ENCODE data around the gene GRAMD2B.
"Not testable (repeated sequence)": the region's sequence is repeated elsewhere in the genome, so short reads cannot be mapped to it uniquely, and the experiment has no call there.

The GRAMD2B gene

DNA sequence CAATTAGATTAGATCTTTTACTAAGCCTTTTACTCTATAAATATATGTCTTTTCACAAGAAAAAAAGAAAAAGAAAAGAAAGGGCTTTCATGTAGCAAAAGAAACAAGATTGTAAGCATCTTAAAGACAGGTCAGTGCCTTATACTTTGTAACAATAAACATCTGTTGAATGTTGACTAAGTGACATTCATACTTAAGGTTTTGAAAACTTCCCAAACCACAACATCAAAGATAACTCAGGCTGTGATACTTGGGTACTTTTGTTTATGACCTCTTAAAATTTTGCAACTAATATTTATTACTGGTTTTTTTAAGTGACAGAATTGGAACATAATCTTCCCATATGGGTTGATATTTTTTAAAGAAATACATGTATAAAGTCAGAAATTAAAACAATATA, 7.4 kb downstream of the GRAMD2B start:
- DNase-seq = no peak
- Mint-ChIP-seq H3K4me3 (no peak overlapping the region), H3K9me3 (no peaks in the 10 kb centered on the region), H3K27me3 (no peaks in the 10 kb centered on the region), H3K36me3 (ENCODE audit: low read depth) (peaks cover 11% of the 10 kb centered on the region), H3K4me1 (peaks cover 4% of the 10 kb centered on the region), H3K27ac (no peak overlapping the region)
- ATAC-seq = no peak

DNA sequence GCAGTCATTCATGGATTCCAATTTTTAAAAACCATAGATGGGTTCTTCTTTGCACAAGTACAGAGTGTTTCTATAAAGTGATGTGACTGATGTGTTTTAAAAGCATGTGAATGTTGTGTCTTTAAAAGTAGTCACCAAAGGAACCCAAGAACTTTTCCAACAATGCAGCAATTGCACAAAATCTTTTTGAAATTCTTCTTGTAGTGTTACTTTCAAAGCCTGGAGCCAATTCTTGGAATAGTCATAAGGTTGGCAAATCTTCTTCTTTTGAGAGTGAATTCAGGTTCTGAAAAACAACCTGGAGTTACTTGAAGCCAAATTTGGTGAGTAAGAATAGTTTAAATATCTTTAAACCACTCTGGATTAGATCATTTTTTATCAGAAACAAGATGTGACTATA, 10.5 kb downstream of the GRAMD2B start:
- peaks cover 19% of the 10 kb centered on the region for H3K4me1 Mint-ChIP-seq
- H3K36me3 Mint-ChIP-seq (ENCODE audit: low read depth) = peaks cover 14% of the 10 kb centered on the region
- H3K27ac Mint-ChIP-seq = no peak overlapping the region

DNA sequence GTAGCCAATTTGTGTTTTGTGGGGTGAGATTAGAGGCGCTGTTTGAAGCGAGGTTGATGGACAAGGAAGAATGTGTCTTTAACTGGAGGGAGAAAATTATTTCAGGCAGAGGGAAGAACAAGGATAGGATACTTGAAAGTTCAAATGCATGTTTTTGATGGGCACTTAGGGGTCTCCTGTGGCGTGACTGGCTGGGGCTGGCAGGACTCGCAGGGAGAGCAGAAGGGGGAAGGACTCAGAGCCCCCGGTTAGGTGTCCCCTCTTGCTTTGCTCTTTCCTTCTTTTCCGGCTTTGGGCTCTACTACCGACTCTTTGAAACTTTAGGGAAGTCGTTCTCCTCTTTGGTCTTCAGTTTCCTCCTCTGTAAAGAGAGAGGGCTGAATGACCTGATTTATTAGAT, 12.1 kb downstream of the GRAMD2B start:
- DNase-seq (no peak), ATAC-seq (no peak)
- H3K27me3 Mint-ChIP-seq = no peaks in the 10 kb centered on the region
- peaks cover 16% of the 10 kb centered on the region for H3K36me3 Mint-ChIP-seq (ENCODE audit: low read depth)
- H3K9me3 Mint-ChIP-seq = no peaks in the 10 kb centered on the region
- H3K27ac Mint-ChIP-seq = no peak overlapping the region
- H3K4me3 Mint-ChIP-seq = no peak overlapping the region
- H3K4me1 Mint-ChIP-seq = peaks cover 25% of the 10 kb centered on the region

More for the DNA sequence above, 10.5 kb downstream of the GRAMD2B start:
- no peaks in the 10 kb centered on the region for H3K27me3 Mint-ChIP-seq
- no peaks in the 10 kb centered on the region for H3K9me3 Mint-ChIP-seq
- ATAC-seq = no peak
- no peak for DNase-seq
- H3K4me3 Mint-ChIP-seq = no peak overlapping the region

DNA sequence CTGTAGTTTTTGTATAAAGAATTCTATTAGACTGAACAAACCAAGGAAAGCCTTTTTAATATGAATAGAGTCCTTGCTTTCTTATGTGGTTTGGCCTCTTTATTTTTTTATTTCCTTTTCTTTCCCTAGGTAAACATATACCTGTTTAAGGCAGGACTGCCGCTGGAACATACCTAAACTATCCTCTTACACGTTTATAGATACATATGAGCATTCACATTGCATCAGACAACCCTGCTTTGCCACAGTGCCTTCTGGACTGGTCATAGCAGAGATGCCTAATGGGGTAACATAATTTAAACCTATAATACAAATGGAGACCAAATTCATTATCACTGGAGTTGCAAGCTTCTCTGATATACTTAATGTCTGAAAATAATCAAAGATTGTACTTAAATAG, 12.5 kb downstream of the GRAMD2B start:
- Mint-ChIP-seq H3K27me3 (no peaks in the 10 kb centered on the region), H3K4me3 (no peak overlapping the region), H3K36me3 (ENCODE audit: low read depth) (peaks cover 16% of the 10 kb centered on the region), H3K4me1 (peaks cover 25% of the 10 kb centered on the region), H3K27ac (no peak overlapping the region), H3K9me3 (no peaks in the 10 kb centered on the region)
- DNase-seq (no peak), ATAC-seq (no peak)

DNA sequence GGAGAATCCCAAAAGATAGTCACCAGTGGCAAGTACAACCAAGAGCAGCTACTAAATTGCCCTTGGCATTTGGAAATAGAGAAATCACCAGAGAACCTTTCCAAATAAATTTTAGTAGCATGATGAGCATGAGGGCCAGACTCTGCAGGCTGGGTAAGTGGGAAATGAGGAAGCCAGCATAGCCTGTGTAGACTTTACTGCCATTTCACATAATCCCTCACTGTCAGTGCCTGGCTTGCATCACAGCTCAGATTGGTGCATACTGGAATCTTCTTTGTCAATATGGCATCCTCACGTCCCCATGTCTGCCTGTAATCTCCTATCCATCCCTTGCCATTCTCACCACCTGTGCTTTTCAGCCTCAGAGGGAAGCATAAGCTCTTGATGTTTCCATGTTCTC, 14.5 kb downstream of the GRAMD2B start:
- no peak overlapping the region for H3K4me3 Mint-ChIP-seq
- H3K9me3 Mint-ChIP-seq = no peaks in the 10 kb centered on the region
- no peaks in the 10 kb centered on the region for H3K27me3 Mint-ChIP-seq
- peaks cover 14% of the 10 kb centered on the region for H3K36me3 Mint-ChIP-seq (ENCODE audit: low read depth)
- DNase-seq (no peak), ATAC-seq (no peak)
- no peak overlapping the region for H3K27ac Mint-ChIP-seq
- peaks cover 28% of the 10 kb centered on the region for H3K4me1 Mint-ChIP-seq

DNA sequence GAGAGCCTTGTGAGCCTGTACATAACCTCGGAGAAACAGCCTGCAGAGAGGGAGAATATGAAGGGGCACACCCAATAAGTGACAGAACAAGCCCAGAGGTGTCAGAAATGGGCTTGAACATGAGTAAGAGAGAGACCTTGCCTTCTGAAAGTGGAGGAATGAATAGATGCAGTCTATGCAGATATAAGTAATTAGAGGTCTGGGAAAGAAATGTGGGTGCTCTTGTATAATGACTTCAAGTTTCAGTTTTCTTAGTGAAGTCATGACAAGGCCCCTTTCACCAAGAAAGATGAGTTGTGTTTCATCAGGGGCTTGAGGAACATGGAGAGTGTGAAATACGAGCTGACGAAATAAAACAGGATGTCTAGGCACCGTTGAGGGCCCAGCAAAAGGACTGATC, 15.1 kb downstream of the GRAMD2B start:
- ATAC-seq = peak; percentile 99
- peaks cover 14% of the 10 kb centered on the region for H3K36me3 Mint-ChIP-seq (ENCODE audit: low read depth)
- H3K4me3 Mint-ChIP-seq = no peak overlapping the region

DNA sequence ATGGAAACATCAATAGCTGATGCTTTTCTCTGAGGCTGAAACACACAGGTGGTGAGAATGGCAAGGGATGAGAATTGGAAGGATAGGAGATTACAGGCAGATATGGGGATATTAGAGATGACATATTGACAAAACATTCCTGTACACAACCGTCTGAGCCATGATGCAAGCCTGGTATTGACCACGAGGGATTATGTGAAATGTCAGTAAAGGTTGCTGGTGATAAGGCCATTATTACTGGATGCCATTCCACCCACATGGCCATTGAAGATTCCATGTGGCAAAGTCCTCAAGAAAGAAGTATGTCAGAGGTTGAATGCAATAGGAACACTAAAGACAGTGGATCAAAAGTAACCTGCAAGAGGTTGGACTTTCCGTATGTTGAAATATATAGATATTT, 15.7 kb downstream of the GRAMD2B start:
- no peaks in the 10 kb centered on the region for H3K27me3 Mint-ChIP-seq
- H3K4me1 Mint-ChIP-seq = peaks cover 39% of the 10 kb centered on the region
- peak overlapping the region; percentile 57 for H3K27ac Mint-ChIP-seq
- H3K9me3 Mint-ChIP-seq = no peaks in the 10 kb centered on the region
- DNase-seq (no peak), ATAC-seq (no peak)
- H3K36me3 Mint-ChIP-seq (ENCODE audit: low read depth) = peaks cover 14% of the 10 kb centered on the region
- H3K4me3 Mint-ChIP-seq = no peak overlapping the region

More for the DNA sequence above, 15.1 kb downstream of the GRAMD2B start:
- Mint-ChIP-seq H3K27me3 (no peaks in the 10 kb centered on the region), H3K9me3 (no peaks in the 10 kb centered on the region), H3K27ac (peak overlapping the region; percentile 57), H3K4me1 (peaks cover 33% of the 10 kb centered on the region)
- DNase-seq = no peak

DNA sequence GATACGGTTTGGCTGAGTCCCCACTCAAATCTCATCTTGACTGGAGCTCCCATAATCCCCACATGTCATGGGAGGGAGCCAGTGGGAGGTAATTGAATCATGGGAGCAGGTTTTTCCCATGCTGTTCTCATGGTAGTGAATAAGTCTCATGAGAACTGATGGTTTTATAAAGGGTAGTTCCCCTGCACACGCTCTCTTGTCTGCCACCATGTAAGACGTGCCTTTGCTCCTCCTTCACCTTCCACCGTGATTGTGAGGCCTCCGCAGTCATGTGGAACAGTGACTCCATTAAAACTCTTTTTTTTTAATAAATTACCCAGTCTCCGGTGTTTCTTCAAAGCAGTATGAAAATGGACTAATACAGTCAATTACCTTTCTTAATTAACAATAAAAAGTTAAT, 16.5 kb downstream of the GRAMD2B start:
- H3K36me3 Mint-ChIP-seq (ENCODE audit: low read depth) = peaks cover 19% of the 10 kb centered on the region
- not testable (repeated sequence) for H3K27ac Mint-ChIP-seq, H3K9me3 Mint-ChIP-seq, H3K27me3 Mint-ChIP-seq, DNase-seq, H3K4me3 Mint-ChIP-seq, ATAC-seq
- peaks cover 48% of the 10 kb centered on the region for H3K4me1 Mint-ChIP-seq

DNA sequence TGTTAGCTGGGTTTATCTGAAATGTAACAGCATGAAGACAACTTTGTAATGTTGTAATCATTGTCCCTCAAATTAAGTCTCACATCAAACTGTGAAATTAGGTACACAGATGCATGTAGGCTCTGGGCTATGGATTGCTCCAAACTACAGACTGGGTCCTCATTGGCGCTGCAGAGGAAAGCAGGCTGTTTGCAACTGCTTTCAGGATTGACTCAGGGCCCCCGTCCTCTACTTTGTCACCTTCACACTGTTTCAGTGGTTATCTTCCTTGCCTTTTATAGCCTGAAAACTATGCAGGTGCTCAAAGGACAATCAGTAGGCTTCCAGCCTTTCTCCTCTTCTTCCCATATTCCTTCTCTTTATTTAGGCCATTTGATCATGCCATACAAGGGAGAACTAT, 18.0 kb downstream of the GRAMD2B start:
- no peak for DNase-seq
- H3K4me3 Mint-ChIP-seq = no peak overlapping the region
- H3K36me3 Mint-ChIP-seq (ENCODE audit: low read depth) = peaks cover 21% of the 10 kb centered on the region
- no peak overlapping the region for H3K27ac Mint-ChIP-seq
- H3K9me3 Mint-ChIP-seq = no peaks in the 10 kb centered on the region
- peaks cover 62% of the 10 kb centered on the region for H3K4me1 Mint-ChIP-seq
- no peaks in the 10 kb centered on the region for H3K27me3 Mint-ChIP-seq
- ATAC-seq = no peak

DNA sequence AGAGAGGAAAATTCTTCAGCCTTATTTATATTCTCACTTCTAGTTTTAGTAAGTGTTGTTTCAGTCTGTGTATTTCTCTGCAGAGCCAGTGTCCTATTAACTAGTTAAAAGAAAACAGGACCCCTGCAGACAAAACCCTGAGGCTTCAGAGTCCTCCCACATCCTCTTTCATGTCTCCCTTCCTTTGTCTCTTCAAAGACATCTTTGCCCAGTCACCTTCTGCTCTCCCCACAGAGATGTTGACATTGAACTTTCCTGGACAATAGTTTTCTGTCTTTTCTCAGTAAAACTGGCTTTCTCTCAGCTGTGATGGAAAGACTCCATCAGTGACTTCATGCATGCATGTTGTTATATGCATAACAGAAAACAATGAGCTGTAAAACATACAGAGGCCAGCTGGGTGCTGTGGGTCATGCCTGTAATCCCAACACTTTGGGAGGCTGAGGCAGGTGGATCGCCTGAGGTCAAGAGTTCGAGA, 20.2 kb downstream of the GRAMD2B start:
- peak; percentile 39 for ATAC-seq
- H3K4me3 Mint-ChIP-seq = no peak overlapping the region

DNA sequence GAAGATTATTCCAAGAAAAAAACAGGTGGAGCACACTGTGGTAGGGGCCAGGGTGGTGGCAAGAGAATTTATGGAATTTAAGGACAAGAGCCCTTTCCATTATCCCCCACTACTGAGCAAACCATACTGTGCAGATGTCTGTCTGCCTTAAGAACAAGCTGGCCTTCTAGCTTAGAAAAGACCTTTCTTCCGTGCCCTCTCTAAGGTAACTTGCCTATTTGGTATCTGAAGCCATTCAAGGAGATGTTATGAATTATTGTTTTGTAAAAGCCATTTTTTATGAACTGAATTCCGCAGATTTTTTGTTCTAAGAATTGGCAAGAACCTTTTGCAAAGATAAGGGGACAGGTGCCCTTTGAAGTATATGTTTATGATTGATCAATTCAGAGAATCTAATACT, 20.9 kb downstream of the GRAMD2B start:
- ATAC-seq (no peak), DNase-seq (no peak)
- H3K36me3 Mint-ChIP-seq (ENCODE audit: low read depth) = peaks cover 7% of the 10 kb centered on the region
- no peak overlapping the region for H3K27ac Mint-ChIP-seq
- H3K27me3 Mint-ChIP-seq = no peaks in the 10 kb centered on the region
- H3K4me3 Mint-ChIP-seq = no peak overlapping the region
- no peaks in the 10 kb centered on the region for H3K9me3 Mint-ChIP-seq
- H3K4me1 Mint-ChIP-seq = peaks cover 61% of the 10 kb centered on the region

More for the DNA sequence above, 20.2 kb downstream of the GRAMD2B start:
- Mint-ChIP-seq H3K4me1 (peaks cover 60% of the 10 kb centered on the region), H3K27ac (no peak overlapping the region), H3K36me3 (ENCODE audit: low read depth) (peaks cover 13% of the 10 kb centered on the region), H3K9me3 (no peaks in the 10 kb centered on the region), H3K27me3 (no peaks in the 10 kb centered on the region)
- DNase-seq = no peak

DNA sequence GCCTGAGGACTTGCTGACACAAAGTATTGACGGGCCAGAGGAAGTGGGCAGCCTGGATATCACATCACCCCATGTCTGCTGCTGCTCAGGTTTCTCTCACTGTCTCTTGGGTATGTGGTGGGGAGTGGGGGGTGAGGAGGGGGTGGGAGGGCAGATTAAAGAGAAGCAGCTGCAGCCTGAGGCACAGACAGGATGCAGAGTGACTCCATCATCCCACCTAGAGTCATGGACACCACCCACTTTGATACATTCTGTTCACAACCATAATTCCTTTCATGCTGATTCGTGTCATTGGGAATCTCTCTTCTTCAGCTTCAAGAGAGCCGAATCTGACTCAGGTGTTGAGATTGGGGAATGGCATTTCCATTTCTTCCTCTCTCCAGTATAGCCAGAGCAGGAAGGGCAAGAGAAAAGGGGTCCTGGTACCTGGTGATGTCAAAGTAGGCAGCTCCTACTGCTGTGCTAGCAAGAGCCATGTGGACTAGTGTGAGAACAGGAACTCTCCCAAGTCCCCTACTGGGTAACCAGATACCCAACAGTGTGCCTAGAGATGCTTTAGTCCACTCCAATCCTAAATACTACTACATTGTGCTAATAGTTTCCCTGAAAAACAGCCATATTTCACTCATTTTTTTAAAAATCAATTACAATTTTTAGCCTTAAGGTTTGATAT, 22.4 kb downstream of the GRAMD2B start:
- Mint-ChIP-seq H3K36me3 (ENCODE audit: low read depth) (peaks cover 7% of the 10 kb centered on the region), H3K4me1 (peaks cover 74% of the 10 kb centered on the region), H3K4me3 (no peak overlapping the region), H3K9me3 (no peaks in the 10 kb centered on the region), H3K27ac (peak overlapping the region; percentile 81), H3K27me3 (no peaks in the 10 kb centered on the region)
- DNase-seq (no peak), ATAC-seq (no peak)

DNA sequence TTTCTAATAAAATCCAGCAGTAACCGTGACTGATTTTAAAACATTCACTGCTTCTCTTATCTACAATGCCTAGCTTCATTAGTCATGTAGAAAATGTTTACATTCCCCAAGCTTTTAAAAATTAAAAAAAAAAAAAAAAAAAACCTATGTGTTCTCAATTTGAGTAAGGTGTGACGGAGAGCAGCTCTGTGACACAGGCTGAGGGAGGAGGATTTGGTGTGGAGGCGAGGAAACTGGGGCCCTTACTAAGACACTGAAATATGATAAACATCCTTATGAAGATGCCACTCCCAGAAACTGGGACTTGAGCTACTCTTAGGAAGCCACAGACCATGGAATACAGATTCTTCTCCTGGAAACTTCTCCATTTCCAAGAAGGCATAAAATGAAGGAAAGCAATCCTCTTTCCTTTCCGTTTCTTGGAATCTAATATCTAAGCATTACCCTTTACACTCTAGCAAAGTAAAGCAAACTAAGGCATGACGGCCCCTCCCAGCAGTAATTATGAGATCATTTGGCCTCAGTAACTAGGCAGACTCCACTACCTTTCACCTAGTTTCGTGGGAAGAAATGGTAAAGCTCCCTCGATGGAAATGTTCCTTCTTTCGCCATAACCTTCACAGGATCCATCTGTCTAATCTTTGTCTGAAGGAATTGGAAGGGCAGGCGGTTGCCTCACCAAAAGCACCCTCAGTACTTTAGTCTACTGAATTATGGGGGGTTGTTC, 23.5 kb downstream of the GRAMD2B start:
- H3K4me3 Mint-ChIP-seq = no peak overlapping the region
- peak; percentile 38 for DNase-seq
- peaks cover 7% of the 10 kb centered on the region for H3K36me3 Mint-ChIP-seq (ENCODE audit: low read depth)
- no peaks in the 10 kb centered on the region for H3K27me3 Mint-ChIP-seq
- peak; percentile 60 for ATAC-seq
- H3K27ac Mint-ChIP-seq = peak overlapping the region; percentile 81
- H3K9me3 Mint-ChIP-seq = no peaks in the 10 kb centered on the region
- H3K4me1 Mint-ChIP-seq = peaks cover 84% of the 10 kb centered on the region

DNA sequence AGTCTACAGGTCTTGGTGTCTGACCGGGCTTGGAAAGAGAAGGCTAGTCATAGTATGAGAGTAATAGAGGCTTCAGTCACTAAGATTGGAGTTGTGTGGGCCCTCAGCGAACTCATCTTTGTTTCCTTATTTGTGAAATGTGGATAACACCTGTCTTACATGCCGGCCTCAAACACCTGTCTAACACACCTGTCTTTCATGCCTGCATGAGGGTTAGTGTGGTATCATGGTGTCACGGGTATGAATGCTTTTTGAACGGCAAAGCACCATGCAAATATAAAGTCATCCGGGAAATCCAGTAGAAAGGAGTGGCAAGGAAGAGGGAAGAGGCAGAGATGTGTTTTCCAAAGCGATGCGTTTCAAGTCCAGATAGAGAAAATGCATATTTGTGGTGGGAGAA, 25.5 kb downstream of the GRAMD2B start:
- no peaks in the 10 kb centered on the region for H3K27me3 Mint-ChIP-seq
- ATAC-seq = no peak
- H3K4me3 Mint-ChIP-seq = no peak overlapping the region
- no peak for DNase-seq
- H3K4me1 Mint-ChIP-seq = peaks cover 83% of the 10 kb centered on the region
- H3K27ac Mint-ChIP-seq = peak overlapping the region; percentile 68
- H3K9me3 Mint-ChIP-seq = no peaks in the 10 kb centered on the region
- peaks cover 9% of the 10 kb centered on the region for H3K36me3 Mint-ChIP-seq (ENCODE audit: low read depth)

DNA sequence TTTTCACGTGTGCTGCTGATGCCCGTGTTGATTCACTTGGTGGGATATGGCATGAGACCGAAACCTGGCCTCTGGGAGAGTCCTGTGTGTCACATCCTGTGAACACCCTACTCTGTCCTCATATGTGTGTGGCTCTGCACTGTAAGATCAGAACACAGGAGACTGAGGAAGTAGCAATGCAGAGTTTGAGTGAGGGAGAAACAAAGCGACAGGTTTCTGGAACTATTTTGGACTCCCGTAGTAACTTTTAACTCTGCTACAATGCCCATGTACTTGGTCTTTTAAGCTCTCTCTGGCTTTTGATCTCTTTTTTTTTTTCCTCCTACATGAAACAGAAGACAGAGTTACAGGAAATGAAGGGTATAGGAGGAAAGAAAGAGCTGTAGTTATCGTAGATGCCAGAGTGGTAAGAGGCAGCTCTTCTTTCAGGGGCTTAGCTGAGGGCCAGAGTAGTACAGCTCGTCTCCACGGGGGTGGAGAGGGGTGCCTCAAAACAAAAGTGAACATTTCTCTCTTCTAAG, 26.6 kb downstream of the GRAMD2B start:
- Mint-ChIP-seq H3K4me1 (peaks cover 74% of the 10 kb centered on the region), H3K36me3 (ENCODE audit: low read depth) (peaks cover 6% of the 10 kb centered on the region), H3K27ac (peak overlapping the region; percentile 93), H3K4me3 (peak overlapping the region; percentile 76), H3K9me3 (no peaks in the 10 kb centered on the region), H3K27me3 (no peaks in the 10 kb centered on the region)
- ATAC-seq (peak; percentile 98), DNase-seq (peak; percentile 60)

All from activated naive CD8-positive, alpha-beta T cell treated with anti-CD3 and anti-CD28 coated beads, Interleukin-2, amount 50 U/mL, for 24 hours (primary cell).